Measurements from ENCODE around the gene NUPR2.
"Not testable (repeated sequence)": the region's sequence is repeated elsewhere in the genome, so short reads cannot be mapped to it uniquely, and the experiment has no call there.

NUPR2 gene

DNA sequence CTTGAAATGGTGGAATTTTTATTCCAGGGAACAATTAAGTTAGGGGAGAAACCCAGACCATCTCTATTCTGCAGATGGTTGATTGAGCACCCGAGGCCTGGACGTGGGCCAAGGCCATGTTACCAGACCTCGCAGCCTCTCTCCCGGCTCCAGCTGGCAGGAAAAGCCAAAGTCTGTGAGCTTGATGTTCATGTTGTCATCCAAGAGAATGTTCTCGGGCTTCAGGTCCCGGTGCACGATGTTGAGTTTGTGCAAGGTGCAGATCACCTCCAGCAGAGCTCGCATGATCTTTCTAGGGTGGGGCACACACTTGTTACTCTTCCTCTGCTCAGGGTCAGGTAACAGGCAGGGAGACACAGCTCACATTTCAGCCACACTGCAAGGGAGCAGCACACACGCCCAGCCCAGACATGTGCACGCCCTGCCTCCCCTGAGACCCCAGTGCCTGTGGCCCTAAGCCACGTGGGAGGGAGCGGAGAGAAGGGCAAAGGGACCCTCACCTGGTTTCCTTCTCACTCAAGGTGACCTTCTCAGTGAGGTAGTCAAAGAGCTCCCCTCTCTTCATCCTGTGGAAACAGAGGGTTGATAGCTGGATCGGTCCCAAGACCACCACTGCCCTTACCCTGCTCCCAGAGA is 32.9 kb downstream of the NUPR2 start:
- no peak for DNase-seq

DNA sequence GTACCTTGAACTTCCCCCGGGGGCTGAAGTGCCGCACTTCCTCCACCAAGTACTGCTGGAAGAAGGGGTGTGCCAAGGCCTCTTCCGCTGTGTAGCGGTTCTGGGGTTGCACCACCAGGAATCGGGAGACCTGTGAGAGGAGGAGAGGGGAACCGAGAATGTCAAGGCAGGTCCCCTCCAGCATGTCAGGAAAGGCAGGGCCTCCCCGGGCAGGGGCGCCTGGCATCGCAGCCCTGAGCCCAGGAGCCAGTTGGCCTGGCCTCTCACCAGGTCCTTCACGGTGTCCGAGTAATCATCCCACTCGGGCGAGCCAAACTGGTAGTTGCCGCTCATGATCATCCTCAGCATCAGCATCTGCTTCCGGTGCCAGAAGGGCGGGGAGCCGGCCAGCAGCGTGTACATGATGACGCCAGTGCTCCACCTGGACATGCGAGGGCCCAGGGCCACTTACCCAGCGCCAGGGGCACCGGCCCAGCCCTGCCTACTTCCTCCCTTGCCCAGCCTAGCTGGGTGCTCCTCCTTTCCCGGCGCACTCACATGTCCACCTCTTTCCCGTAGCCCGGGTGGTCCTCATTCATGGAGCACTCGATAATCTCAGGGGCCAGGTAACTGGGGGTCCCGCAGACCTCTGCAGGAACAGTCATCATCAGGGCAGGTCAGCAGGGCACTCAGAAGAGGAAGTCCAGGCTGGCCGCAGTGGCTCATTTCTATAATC is 34.4 kb downstream of the NUPR2 start:
- DNase-seq, result no peak

DNA sequence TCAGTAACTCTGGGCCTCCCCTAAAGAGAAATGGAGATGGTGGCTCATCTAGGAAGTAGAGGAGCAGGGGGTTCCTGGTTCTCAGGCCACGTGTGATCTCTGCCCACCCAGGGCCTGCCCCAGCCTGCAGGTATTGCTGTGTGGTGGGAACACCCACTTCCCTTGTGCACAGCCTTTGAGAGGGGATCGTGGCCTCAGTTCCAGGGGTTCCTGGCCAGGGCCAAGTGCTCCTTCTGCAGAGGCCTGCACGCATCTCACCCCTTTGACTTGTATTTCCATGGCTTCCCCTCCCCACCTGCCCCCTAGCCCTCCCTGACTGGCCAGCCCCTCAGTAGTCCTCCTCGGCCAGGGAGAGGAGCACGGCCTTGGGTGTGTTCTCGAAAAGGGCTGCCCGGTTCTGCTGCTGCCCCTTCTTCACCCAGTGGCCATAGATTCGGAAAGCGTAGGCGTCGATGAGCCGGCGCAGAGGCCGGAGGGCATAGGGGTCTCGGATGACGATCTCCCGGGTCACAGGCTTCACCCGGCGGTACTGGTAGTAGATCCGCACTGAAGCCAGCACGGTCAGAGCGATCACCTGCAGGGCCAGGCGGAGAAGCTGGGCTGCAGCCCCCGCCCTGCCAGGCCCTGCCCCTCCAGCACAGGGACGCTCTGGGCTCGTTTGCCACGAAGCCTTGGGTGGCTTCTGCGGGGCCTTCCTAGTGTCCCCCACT is 35.3 kb downstream of the NUPR2 start:
- DNase-seq, result not testable (repeated sequence)

DNA sequence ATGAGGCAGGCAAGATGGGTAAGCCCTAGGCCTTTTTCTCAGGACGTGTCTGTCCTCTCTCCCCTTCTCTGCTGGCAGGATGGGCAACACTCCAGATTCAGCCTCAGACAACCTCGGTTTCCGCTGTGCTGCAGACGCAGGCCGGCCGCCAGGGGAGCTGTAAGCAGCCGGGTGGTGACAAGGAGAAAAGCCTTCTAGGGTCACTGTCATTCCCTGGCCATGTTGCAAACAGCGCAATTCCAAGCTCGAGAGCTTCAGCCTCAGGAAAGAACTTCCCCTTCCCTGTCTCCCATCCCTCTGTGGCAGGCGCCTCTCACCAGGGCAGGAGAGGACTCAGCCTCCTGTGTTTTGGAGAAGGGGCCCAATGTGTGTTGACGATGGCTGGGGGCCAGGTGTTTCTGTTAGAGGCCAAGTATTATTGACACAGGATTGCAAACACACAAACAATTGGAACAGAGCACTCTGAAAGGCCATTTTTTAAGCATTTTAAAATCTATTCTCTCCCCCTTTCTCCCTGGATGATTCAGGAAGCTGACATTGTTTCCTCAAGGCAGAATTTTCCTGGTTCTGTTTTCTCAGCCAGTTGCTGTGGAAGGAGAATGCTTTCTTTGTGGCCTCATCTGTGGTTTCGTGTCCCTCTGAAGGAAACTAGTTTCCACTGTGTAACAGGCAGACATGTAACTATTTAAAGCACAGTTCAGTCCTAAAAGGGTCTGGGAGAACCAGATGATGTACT is 36.6 kb downstream of the NUPR2 start:
- no peak for DNase-seq

DNA sequence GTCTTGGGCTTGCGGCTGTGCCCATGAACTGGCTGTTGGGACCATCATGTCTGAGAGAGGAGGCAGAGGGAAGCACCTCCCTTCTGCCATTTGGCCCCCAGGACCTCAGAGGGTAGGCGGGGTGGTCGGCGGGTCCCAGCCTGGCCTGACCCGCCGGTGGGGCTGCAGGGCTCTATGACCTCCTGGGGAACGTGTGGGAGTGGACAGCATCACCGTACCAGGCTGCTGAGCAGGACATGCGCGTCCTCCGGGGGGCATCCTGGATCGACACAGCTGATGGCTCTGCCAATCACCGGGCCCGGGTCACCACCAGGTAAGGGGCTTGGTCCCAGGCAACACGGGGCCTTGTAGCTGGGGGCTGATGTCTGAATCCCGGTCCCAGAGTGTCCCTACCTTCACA is 38.0 kb downstream of the NUPR2 start:
- no peak for DNase-seq

DNA sequence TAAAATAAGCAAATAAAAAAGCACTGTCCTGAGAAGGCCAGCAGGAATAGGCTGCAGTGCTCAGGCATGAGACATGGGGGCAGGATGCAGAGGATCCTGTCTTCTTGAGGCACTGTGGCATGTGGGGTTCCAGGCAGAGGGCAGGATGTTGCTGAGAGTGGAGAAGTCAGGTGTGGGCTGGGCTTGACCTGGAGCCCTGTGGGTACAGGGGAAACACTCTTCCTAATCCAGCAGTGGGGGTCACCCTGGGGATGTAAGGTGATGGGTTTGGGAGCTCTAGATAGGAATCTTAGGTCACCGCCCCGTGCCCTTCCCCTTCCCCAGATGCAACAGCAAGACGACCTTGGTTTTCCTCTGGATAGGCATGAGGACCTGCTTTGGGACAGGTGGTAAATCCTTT is 38.5 kb downstream of the NUPR2 start:
- no peak for DNase-seq

DNA sequence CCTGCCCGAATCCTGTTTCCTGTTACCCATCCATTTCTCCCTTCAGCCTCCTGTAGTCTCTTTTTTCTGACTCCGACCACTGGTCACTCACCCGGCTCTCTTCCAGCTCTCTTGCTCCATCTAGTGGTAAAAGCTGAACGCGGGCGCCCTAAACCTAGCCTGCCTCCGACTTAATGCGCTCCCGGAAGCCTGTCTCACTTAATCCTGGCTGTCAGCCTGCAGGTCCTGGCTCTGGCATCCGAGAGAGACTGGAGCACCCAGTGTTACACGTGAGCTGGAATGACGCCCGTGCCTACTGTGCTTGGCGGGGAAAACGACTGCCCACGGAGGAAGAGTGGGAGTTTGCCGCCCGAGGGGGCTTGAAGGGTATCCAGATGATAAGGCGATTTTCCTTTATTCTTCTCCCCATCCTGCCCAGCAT is 41.8 kb downstream of the NUPR2 start:
- peak; percentile 49 for DNase-seq

DNA sequence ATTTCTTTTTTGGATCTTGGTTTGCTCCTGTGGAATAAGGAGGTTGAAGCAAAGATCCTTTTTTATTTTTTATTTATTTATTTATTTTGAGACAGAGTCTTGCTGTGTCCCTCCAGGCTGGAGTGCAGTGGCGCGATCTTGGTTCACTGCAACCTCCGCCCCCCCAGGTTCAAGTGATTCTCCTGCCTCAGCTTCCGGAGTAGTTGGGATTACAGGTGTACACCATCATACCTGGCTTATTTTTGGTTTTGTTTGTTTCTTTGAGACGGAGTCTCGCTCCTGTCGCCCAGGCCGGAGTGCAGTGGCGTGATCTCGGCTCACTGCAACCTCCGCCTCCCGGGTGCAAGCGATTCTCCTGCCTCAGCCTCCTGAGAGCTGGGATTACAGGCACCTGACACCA is 49.8 kb downstream of the NUPR2 start:
- not testable (repeated sequence) for DNase-seq

Measured in NCI-H2227 treated with DMSO at 0.1 percent for 48 hours (cell line).